Lower leg skin (tissue), 3 donors: ENCODE data around the gene ZCCHC7.

Experiments
- CTCF ChIP-seq, 3 donors: fragments of 450-650 bp; IDR thresholded peaks; one replicate each; pipeline ENCODE4 v1.5.1; 2016; ENCODE audit warnings: antibody characterized with exemption in 3 of 3, mild to moderate bottlenecking in 3 of 3, moderate library complexity in 2 of 3
- POLR2A ChIP-seq, 2 donors: fragments of 450-650 bp; IDR thresholded peaks; one replicate each; pipeline ENCODE4 v1.6.1; 2016 to 2017; ENCODE audit warnings: antibody characterized with exemption in 2 of 2, mild to moderate bottlenecking in 1 of 2, moderate library complexity in 1 of 2

GRCh38 chr9:37187292-37187691 lies 66.9 kb downstream of the ZCCHC7 start:
- TF ChIP-seq CTCF (IDR thresholded peaks at IDR 0.05) (no peak), POLR2A (IDR thresholded peaks at IDR 0.05) (no peak)
